Activated T-cell treated with anti-CD3 and anti-CD28 coated beads for 4 hours (primary cell): ENCODE measurements around the gene AIMP2.
"Not testable (repeated sequence)": the region's sequence is repeated elsewhere in the genome, so short reads cannot be mapped to it uniquely, and the experiment has no call there.

Source experiments
- DNase-seq: peaks from one replicate; pipeline ENCODE4 v3.0.0-alpha.2; 2020

The AIMP2 gene

GRCh38 chr7:6026820-6027311, 17.8 kb downstream of the AIMP2 start:
- DNase-seq = no peak

- DNase-seq = no peak
These were observed 18.8 kb downstream of the AIMP2 start for GRCh38 chr7:6027806-6028365.

- no peak for DNase-seq
These were observed 19.5 kb downstream of the AIMP2 start for GRCh38 chr7:6028563-6028962.

GRCh38 chr7:6030988-6031387, 21.9 kb downstream of the AIMP2 start, which contains the start of gene ANKRD61:
Gene ANKRD61 (plus strand): TSS chr7:6031376. CDS start chr7:6031376, 0 bp downstream.
- DNase-seq = no peak

GRCh38 chr7:6031567-6031966, 22.5 kb downstream of the AIMP2 start:
- no peak for DNase-seq

GRCh38 chr7:6032167-6032566, 23.1 kb downstream of the AIMP2 start:
- DNase-seq = no peak

GRCh38 chr7:6032641-6033040, 23.6 kb downstream of the AIMP2 start:
- no peak for DNase-seq

- no peak for DNase-seq
These were observed 26.1 kb downstream of the AIMP2 start for GRCh38 chr7:6035165-6035564.

GRCh38 chr7:6035686-6036085, 26.6 kb downstream of the AIMP2 start:
- DNase-seq = no peak

GRCh38 chr7:6049780-6050179, 40.7 kb downstream of the AIMP2 start:
- DNase-seq = no peak

GRCh38 chr7:6051185-6051584, 42.1 kb downstream of the AIMP2 start:
- not testable (repeated sequence) for DNase-seq

GRCh38 chr7:6056616-6057015, 47.5 kb downstream of the AIMP2 start:
- DNase-seq = no peak

- no peak for DNase-seq
These were observed 48.5 kb downstream of the AIMP2 start for GRCh38 chr7:6057316-6058129.

- DNase-seq = not testable (repeated sequence)
These were observed 50.9 kb downstream of the AIMP2 start for GRCh38 chr7:6059941-6060340.

GRCh38 chr7:6071406-6071805, 62.3 kb downstream of the AIMP2 start:
- no peak for DNase-seq
